ENCODE measurements around the gene CFAP20DC. TPM values are rescaled to one million over a fixed set of nuclear protein-coding genes. Genes with fewer than 3 reads are reported as not detected.

CFAP20DC gene
- total RNA-seq, 1 experiment from 2014 or later: 4.5 TPM

GRCh38 chr3:58693940-58694850 lies 355.6 kb downstream of the CFAP20DC start:
- H2BK5ac ChIP-seq (ENCODE audit: insufficient read length, low read length): no peak overlapping the region
- no peak overlapping the region for H3K4ac ChIP-seq (ENCODE audit: low read depth, low read length)
- TF ChIP-seq, protein P1, sequence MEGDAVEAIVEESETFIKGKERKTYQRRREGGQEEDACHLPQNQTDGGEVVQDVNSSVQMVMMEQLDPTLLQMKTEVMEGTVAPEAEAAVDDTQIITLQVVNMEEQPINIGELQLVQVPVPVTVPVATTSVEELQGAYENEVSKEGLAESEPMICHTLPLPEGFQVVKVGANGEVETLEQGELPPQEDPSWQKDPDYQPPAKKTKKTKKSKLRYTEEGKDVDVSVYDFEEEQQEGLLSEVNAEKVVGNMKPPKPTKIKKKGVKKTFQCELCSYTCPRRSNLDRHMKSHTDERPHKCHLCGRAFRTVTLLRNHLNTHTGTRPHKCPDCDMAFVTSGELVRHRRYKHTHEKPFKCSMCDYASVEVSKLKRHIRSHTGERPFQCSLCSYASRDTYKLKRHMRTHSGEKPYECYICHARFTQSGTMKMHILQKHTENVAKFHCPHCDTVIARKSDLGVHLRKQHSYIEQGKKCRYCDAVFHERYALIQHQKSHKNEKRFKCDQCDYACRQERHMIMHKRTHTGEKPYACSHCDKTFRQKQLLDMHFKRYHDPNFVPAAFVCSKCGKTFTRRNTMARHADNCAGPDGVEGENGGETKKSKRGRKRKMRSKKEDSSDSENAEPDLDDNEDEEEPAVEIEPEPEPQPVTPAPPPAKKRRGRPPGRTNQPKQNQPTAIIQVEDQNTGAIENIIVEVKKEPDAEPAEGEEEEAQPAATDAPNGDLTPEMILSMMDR (conservative IDR thresholded peaks at IDR 0.05): no peak
- H3K4me1 Mint-ChIP-seq: no peaks in the 10 kb centered on the region
- no peaks in the 10 kb centered on the region for H3K23me2 ChIP-seq (ENCODE audit: insufficient read length, low read depth, low read length, poor library complexity, severe bottlenecking)
- H4K91ac ChIP-seq (ENCODE audit: insufficient read length, low read depth, low read length): no peak overlapping the region
- H3K4me2 ChIP-seq (ENCODE audit: insufficient read depth, insufficient read length, low read length): no peak overlapping the region
- no peaks in the 10 kb centered on the region for H3K79me2 ChIP-seq (ENCODE audit: insufficient read depth, low read length)
- no peak overlapping the region for H3K27ac ChIP-seq (ENCODE audit: insufficient read length, low read depth, low read length)
- no peak overlapping the region for H3K9ac ChIP-seq (ENCODE audit: extremely low read depth, insufficient read length, low read length)
- H3K9me3 Mint-ChIP-seq: peaks cover 46 to 54% of the 10 kb centered on the region in 2 experiments
- H4K5ac ChIP-seq (ENCODE audit: insufficient read length, low read depth, low read length): no peak overlapping the region
- WGBS (ENCODE audit: extremely low coverage, insufficient read length, low lambda C conversion rate): no CpG with 5 or more reads among the region's 7 CpGs
- H3K23ac ChIP-seq (ENCODE audit: insufficient read length, low read depth, low read length): no peak overlapping the region
- H3K27me3 Mint-ChIP-seq (ENCODE audit: low read depth): peaks cover 4% of the 10 kb centered on the region
- H2BK120ac ChIP-seq (ENCODE audit: low read depth, low read length, poor library complexity, severe bottlenecking): no peak overlapping the region
- peaks cover 27% of the 10 kb centered on the region for H3K9me3 ChIP-seq (ENCODE audit: control insufficient read depth, low read depth, low read length)
- H3K18ac ChIP-seq (ENCODE audit: insufficient read length, low read depth, low read length): no peak overlapping the region
- no peak overlapping the region for H3K4me3 Mint-ChIP-seq
- H3T11ph ChIP-seq (ENCODE audit: low read length): no peak overlapping the region
- H2AK5ac ChIP-seq (ENCODE audit: insufficient read length, low read length): no peak overlapping the region
- no peaks in the 10 kb centered on the region for H4K20me1 ChIP-seq (ENCODE audit: control insufficient read depth, insufficient read depth, insufficient read length)
- no peak overlapping the region for H2BK15ac ChIP-seq (ENCODE audit: low read depth, low read length)
- no peak for DNase-seq
- H3K4me1 ChIP-seq (ENCODE audit: insufficient read depth, low read length): no peaks in the 10 kb centered on the region
- H4K8ac ChIP-seq (replicated peaks; ENCODE audit: insufficient read length, low read depth, low read length): no peak overlapping the region
- H2AFZ ChIP-seq (ENCODE audit: low read length): no peak overlapping the region
- H2BK12ac ChIP-seq (ENCODE audit: insufficient read length, low read depth, low read length): no peak overlapping the region
- H3K79me1 ChIP-seq (ENCODE audit: insufficient read depth, low read depth, low read length, poor library complexity, severe bottlenecking): no peaks in the 10 kb centered on the region
- peaks cover 4 to 33% (median 27%) of the 10 kb centered on the region in 3 experiments; a peak in 6 of 7 replicates for H3K36me3 Mint-ChIP-seq (ENCODE audit: insufficient read depth in 1 of 3, low read depth in 3 of 3)
- H3K27me3 ChIP-seq (ENCODE audit: insufficient read depth, low read length): no peaks in the 10 kb centered on the region
- no peak overlapping the region for H3K56ac ChIP-seq (ENCODE audit: insufficient read length, low read depth, low read length)
- H3K14ac ChIP-seq (ENCODE audit: insufficient read depth, low read length): no peak overlapping the region
- H2BK20ac ChIP-seq (ENCODE audit: low read depth, low read length, poor library complexity, severe bottlenecking): no peak overlapping the region
- no peak overlapping the region; a peak in 1 of 7 replicates for H3K27ac Mint-ChIP-seq
